HCEC 1CT (cell line): ENCODE measurements around the gene DHRS9.
"Not testable (repeated sequence)": the region's sequence is repeated elsewhere in the genome, so short reads cannot be mapped to it uniquely, and the experiment has no call there.

Source experiments
- DNase-seq: peaks from one replicate; pipeline ENCODE4 v3.0.0-alpha.2; 2017

Gene DHRS9

DNA sequence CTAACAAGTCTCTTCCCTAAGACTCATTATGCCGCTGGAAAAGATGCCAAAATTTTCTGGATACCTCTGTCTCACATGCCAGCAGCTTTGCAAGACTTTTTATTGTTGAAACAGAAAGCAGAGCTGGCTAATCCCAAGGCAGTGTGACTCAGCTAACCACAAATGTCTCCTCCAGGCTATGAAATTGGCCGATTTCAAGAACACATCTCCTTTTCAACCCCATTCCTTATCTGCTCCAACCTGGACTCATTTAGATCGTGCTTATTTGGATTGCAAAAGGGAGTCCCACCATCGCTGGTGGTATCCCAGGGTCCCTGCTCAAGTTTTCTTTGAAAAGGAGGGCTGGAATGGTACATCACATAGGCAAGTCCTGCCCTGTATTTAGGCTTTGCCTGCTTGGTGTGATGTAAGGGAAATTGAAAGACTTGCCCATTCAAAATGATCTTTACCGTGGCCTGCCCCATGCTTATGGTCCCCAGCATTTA, 26.3 kb downstream of the DHRS9 start:
- DNase-seq: peak; percentile 86

DNA sequence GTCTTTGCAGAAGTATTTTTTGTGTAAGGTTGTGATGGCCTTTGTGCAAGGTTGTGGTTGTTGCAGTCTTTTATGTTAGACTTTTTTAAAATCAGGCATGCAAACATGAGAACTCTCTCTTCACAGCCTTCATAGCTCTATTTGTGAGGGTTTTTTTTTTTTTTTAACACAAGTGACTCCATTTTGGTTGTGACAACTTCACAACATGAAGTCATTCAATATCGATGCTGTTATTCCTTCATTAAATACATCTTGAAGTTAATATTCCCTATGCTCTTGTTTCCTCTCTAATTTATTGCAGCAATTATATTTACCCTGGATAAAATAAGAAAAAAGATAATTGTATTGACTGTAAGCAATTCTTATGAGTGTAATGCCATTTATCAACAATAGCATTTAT, 35.5 kb downstream of the DHRS9 start:
- DNase-seq: no peak

DNA sequence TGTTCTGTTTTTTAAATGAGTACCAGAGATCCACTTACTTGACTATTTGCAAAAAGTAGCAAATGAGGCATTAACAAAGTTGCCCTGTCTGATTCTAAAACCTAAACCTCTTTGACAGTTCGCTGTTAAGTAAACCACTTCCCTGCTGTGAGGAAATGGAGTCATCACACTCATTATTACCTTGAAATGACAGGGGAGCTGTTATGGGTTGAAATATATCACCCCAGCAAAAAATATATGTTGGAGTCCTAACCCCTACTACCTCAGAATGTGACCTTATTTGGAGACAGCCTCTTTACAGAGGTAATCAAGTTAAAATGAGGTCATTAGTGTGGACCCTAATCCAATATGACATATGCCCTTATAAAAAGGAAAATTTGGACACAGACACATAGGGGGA, 36.1 kb downstream of the DHRS9 start:
- DNase-seq: no peak

DNA sequence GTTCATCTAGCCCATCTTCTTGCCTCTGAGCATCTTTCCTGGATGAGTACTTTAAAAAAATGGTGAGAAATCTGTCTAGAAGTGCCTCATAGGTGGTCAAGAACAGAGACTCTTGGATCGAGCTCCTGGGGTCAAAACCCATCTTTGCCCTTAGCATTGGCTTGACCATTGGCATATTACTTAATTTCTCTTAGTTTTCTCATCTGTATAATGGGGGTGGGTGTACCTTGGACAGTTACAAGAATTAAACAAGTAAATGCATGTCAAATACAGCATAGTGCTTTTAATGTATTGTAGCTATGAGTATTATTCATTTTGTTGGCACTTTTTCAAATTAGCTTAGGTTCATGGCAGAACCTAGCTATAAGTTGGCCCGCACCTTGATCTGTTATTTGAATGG, 36.8 kb downstream of the DHRS9 start:
- no peak for DNase-seq

DNA sequence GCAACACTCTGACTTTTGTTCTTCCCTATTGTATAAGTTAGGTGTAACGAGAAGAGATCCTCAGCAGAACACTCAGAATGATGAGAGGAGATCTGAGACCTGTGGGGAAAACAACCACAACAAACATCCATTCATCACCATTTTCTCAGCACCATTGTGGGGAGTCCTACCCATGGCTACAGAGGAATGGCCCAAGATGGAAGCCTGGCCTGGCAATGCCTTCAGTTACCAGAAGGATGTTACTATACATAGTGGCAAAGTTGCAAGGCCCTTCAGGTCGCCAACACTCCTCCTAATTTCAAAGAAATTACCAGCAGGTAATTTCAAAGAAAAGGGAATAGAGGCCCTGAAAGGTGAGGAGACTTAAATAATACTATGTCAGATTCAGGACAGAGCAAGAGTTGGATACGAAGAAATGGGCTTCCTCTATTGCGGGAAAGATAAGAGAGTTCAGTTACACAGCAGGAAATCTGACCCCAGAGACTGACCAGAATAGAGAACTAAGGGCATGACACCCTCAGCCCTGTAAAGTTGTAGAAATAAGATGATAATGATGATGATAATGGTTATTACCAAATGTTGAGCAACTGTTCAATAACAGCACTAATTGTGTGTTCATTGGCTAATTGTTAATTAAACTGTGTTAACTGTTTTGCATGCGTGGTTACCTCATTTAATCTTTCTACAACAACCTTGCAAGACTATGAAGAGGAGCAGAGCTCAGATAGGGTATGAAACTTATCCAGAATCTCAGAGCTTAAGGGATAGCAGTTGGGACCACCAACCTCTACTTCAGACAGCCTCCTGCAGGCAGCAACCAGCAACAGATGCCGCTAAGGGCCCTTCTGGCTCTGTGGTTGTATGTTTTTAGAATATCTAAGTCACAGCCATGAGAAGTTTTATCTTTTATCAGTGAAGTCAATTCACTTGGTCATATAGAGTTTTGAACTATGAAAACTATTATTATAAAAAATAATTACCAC, 37.5 kb downstream of the DHRS9 start:
- DNase-seq: no peak

DNA sequence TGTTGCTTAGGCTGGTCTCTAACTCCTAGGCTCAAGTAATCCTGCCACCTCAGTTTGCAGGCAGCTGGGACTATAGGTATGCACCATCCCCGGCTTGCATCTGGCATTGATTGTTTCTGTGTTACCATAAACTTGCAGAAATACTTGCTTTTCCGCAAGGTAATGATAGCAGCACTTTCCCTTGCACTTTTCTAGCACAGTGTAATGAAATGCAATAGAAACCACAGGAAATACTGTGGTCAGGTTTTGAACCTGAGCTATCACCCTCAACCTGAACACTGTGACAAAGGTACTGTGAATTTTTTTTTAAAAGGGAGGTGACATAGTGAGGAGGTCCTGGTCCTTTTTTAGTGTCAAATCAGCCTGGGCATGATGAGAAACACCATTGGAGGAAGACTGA, 38.3 kb downstream of the DHRS9 start:
- no peak for DNase-seq

DNA sequence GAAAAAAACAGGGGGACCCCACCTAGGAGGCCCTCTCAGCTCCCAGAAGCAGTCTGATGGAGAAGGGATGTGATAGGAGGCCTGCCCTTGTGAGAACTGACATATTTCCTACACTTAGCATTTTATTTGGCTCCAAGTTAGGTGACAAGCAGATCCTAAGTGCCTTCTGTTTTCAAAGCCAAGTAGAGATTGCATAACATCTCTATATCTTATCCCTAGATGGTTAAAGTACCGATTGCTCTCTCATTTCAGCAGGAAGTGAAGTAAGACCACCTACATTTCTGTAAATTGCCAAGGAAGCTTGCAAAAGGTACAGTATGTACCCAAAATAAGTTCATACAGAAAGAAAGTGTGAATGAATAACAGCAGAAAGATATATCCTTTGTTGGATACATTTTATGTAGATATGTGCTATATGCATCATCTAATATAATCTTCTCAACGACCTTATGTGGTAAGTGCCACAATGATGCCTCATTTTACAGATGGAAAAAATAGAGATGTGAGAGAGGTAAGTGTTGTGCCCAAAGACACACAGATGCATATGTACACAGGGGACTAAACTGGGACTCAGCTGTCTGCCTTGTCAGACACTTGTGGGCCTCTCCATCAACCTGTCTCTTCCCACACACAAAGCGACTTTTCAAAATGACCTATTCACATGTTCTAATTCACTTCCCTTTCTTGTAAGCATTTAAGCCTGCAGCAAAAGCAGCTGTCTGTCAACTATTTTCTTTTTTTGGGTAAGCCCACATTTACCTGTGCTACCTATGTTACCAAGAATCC, 38.9 kb downstream of the DHRS9 start:
- no peak for DNase-seq

DNA sequence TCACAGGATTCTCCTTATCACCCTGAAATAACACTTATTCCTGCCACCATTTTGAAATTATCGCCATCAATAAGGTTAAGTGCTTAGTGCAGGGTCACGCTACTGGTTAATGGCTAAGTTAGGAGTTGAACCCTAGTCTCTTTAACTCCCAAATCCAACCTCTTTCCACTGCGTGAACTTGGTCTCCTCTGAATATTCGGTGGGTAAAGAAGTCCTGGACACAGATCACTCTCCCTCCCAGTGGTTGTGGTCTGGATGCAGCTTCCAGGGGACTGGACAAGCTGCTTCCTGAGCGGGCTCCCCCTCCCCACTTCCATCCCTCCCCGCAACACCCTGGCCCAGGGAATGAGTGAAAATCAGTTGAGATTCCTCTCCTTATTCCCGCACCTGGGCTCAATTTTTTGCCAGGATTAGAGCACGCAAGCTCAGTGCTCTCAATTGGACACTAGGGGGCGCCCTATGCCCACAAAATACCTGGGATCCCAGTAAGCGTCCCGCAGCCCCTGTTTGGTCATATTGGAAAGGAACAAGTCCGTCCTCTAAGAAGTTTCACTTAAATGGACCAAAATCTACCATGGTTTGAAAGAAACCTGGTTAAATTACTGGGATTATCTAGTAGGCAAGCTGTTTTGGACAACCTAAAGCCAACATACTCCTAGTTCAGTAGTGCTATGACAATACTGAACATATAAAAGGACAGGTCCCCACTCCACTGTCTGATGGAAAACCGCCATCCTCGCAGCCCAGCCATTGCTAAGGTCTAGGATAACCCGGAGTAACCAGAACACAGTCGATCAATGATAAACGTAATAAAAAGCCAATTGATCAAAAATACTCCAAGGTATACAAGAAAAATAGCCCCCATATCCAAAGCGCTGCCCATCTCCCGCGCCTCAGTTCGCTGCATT, 40.4 kb downstream of the DHRS9 start:
- DNase-seq: peak; percentile 52

DNA sequence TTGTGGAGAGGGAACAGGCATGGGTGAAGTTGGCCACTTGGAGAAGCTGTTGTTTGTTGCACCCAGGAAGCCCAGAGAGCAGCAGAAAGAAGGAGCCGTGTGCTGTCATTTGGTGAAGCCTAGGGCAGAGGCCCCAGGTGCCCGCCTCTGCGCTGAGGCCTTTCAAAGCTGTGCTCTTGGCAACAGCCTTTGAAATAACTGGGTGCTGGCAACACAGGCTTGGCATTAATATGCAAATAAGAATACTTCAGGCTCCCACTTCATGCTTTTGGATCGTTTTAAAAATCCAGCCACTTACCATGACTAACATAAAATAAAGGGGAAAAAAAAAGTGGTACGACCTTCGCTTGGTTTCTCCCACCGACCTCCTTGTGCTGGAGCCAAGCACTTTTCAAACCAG, 41.1 kb downstream of the DHRS9 start:
- DNase-seq: no peak

DNA sequence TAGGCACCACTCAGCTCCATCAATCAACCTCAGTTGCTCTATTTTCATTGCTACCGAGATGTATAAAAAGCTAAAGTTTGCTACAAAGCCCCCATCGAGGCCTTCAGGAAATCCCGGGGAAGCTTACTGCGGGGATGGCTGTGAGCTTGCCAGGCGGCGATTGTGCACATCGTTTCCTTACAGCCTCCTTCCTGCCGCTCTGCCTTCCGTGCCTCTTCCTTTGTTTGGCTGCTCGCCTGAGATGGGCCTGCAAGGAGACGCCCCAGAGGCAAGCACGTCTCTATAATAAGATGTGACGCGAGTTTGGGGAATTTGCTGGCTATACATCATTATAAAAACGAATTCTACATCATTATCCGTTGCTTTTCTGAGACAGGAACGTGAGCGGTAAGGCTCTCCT, 41.6 kb downstream of the DHRS9 start:
- no peak for DNase-seq

DNA sequence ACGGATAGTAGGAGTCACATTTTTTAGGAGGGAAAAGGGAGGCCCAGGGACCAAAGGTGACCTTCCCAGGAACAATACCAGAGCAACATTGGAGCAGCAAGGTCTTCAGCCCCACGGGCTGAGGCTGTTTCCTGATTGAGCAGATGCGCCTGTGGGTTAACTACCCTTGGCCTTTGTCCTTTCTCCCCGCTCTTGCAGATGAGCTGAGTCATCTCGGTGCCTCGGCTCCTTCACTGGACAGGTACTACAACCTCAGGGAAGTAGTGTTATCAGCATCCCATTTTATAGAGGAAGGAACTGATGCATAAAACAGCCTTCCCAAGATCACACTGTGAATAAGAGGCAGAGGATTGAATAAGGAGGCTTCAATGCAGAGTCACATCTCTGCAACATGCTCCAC, 43.5 kb downstream of the DHRS9 start:
- DNase-seq: no peak

DNA sequence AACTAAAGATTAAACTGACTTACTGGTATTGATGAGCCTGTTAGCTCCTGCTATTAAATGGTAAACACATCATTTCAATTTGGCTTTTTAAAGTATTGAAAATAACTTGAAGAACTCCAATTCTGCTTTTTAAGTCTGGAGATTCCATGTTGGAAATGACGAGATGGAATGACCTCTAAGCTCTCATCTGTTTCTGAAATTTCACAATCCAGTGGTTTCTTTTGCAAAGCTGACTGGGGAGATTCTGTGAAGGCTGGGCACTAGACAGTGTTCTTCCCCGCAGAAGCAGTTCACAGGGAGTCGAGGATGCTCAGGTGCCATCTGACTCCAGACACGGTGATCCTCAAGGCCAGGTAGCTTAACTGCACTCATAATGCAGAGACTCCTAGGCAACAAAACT, 44.7 kb downstream of the DHRS9 start:
- no peak for DNase-seq

DNA sequence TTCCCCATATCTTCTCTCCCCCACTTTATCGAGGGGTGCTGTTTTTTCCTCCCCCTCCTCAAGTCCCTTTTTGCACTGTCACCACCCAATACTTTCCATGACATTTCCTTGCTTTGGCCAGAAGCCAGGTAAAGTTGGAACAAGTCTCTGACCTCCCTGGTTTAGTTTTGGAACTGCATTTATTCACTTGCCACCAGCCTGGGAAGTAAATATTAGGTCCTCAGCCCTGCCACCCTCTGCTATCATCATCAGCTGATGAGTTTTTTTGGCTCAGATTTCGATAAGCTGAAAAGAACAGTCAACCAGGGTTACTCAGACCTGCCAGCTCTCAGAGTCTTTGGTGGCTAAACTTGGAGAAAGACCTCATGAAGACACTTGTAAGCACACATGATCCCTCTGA, 47.0 kb downstream of the DHRS9 start:
- DNase-seq: no peak

DNA sequence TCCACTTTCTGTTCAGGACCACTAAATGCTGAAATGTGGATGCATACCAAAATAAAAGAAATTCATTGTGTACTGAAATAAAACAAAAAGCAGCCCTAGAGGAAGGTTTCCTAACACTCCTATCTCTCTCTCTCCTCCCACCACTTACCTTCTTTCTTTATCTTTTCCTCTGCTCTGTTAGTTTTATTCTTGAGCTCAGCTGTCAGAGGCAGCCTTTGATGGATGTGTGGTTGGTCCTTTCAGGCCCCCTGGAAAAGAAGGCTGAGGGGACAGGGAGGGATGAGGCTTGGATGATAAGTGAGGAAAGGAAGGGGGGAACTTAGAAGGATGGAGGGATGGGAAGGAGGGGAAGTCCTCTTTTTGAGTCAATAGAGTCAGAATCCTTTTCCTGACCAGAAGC, 47.6 kb downstream of the DHRS9 start:
- no peak for DNase-seq

DNA sequence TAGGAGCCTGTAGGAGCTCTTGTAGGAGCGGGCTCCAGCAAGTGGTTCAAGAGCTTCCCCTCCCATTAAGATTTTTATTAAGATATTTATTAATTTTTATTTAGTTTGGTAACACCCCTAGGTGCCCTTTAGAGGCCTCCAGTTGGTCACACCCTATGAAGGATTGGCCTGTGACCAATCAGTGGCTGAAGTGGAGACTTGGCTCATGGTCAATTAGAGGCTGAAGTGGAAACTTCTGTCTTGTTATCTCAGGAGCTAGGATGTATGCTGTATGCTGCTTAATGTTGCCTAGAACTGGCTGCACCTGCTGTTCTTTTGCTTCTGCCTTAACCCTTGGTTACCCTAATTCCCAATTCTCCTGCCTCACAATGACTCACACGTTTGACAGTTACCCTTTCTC, 48.7 kb downstream of the DHRS9 start:
- DNase-seq: no peak

DNA sequence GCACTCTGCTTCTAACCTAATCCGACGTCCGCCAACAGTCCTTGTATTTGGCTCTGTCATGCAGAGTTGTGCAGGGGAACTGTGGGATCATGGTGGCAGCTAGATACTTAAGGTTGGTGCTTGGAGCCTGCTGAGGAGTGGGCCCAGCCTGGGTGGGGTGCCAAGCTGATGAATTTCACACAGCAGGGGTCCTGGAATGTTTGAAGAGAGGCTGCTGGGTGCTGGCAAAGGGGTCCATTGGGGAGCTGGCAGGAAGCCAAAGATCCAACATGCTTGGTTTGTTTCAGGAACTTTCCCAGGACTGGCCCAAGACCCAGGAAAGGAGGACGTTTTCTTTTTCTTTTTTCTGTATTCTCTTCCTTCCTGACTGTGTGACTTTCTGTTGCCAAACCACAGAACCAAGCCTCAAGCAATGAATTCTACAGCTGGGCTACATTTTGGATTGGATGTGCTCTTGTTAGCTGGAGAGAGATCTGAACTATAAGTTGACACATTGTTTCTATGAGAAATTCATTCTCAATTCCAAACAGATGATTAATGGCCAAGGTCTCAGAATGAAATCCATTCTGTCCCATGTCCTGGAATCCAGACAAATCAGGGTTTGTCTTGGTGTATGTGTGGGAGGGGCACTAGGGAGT, 49.9 kb downstream of the DHRS9 start:
- no peak for DNase-seq

DNA sequence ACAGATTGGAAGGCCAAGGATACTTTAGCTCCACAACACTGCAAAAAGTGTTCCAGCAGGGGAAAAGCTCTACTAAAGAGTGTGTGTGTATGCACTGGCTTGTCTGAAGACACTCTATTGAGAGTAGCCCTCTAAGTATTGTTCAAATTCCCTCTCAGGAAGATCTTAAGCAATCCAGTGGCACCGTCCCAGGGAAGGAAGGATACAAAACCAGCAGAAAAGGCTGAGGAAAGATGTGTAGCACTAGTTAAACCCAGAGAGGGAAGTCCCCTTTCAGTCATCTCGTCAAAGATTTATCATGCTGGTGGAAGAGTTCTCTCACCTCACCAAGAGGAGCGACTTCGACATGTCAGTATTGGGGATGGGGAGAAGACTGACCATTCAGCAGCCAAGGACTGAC, 50.5 kb downstream of the DHRS9 start:
- no peak for DNase-seq

DNA sequence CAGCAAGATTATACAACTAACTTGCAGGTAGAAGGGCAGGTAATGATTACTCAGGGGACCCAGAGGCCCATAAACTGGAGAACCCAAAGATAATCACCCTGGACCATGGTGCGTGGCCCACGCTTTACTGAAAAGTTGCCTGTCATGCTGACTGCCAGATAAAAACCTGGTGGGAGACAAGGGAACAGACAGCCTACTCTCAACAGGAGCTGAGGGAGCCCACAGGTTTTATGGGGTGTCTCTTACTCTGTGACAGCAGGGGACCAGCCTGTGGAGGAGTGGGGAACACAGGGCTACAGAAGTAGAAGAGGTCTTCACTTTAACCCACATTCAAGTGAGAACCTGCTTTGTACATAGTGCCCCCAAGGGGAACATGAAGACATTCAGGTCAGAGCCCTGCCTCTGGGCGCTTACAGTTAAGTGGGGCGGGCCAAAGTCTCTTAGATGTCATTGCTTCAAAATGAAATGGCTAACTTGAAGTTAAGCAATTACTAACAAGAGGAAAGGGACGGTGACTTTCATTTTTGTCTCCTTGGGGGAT, 60.4 kb downstream of the DHRS9 start:
- DNase-seq: no peak

DNA sequence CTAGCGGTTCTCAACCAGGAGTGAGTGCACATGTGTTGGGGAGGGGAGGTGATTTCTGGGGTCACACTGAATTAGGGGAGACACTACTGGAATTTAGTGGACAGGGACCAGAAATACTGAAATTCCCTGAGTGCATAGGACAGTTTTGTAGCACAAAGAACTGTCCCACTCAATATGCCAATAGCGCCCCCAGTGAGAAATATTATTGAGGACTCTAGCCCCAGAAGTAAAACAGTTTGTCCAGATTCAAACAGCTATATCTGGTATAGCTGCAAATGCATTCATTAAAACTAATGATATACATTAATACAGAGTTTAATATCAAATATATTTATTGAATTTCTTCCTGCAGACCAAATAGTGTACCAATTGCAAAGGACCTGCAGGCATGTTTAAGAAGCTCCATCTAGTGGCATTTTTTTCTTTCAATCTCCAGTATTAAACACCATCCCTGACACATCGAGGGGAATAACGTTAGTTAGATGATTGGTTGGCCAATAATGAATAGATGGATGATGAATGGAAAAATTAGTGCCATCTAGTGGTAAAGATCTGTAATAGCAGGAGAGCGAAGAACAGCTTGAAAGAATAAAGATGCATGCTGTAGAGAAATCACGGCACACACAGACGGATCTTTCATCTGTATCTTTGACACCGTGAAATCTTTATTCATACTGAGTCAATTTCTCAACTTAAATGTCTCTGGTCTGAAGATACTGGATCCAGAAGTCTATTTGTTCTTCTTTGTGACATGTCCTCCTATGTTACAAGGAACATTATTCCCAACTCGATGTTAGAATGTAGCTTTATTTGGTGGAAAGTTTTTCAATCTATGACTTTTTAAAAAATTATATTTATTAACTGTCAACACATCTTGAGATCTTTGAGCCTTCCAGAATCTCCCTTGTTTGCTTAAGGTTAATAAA, 62.5 kb downstream of the DHRS9 start:
- DNase-seq: peak; percentile 62

DNA sequence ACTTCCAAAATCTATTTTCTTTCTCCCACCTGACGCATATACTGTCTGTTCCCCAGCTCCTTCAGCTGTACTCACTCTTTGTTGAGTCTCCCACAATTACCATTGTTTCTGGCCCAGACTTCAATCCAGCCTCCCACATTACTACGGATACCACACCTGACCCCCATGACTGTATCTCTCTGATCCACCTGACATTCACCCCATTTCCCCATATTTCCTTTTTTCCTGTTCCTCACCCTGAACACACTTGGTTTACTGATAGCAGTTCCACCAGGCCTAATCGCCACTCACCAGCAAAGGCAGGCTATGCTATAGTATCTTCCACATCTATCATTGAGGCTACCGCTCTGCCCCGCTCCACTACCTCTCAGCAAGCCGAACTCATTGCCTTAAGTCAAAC, 64.9 kb downstream of the DHRS9 start:
- not testable (repeated sequence) for DNase-seq

DNA sequence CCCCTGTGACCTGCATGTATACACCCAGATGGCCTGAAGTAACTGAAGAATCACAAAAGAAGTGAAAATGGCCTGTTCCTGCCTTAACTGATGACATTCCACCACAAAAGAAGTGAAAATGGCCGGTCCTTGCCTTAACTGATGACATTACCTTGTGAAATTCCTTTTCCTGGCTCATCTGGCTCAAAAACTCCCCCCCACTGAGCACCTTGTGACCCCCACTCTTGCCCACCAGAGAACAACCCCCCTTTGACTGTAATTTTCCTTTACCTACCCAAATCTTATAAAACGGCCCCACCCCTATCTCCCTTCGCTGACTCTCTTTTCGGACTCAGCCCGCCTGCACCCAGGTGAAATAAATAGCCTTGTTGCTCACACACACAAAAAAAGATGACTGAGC, 67.1 kb downstream of the DHRS9 start:
- DNase-seq: not testable (repeated sequence)
